GM12864 (cell line): Measurements from ENCODE around the gene LRRC63.
"Not testable (repeated sequence)": the region's sequence is repeated elsewhere in the genome, so short reads cannot be mapped to it uniquely, and the experiment has no call there.

Experiments used
- DNase-seq: peaks from one replicate; pipeline ENCODE4 v3.0.0-alpha.2; 2011; ENCODE audit warnings: low read depth
- H3K4me3 ChIP-seq: 2 replicates; pipeline ENCODE4 v1.5.1; 2011; ENCODE audit warnings: mild to moderate bottlenecking, low read depth, low read length, control low read depth
- TF ChIP-seq, protein P1 (sequence below): IDR thresholded peaks from 2 replicates; pipeline ENCODE4 v1.5.1; 2011; ENCODE audit warnings: low read depth, mild to moderate bottlenecking, moderate library complexity, low read length, control low read depth, inconsistent platforms; ENCODE audit errors: missing control alignments

The LRRC63 gene

DNA sequence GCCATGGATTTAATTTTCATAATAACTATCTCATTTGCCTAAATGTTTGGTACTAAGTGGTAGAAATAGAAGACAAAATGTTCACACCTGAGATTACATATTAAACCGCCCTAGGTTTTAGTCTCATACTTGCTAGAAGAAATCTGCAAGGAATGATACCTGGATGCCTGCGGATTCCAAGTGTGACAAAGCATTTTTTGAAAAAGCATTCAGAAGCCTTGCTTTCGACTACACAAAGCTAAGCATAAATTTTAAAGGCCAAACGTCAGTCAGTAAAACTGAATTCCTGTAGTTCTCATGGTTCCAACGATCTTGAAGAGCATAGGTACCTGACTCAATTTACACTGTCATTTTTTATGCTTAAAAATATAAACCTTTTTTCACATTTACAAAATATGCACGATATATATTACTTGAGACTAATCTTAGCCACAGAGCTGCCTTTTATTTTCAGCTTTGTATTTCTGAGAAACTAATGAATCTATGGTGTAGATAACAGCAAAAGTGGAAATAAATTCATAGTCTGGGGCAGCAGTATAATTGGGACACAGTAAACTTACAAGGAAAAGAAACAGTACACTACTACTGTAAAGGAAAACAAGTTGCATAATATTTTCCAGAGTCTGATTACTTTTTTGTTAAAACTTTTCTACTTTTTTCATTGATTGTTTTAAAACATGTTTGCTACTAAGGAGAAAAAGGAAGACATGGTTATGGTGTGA, 1.2 kb upstream of the LRRC63 start:
- no peak overlapping the region; the same call in 1 of the 2 replicates for H3K4me3 ChIP-seq
- TF ChIP-seq, protein P1, sequence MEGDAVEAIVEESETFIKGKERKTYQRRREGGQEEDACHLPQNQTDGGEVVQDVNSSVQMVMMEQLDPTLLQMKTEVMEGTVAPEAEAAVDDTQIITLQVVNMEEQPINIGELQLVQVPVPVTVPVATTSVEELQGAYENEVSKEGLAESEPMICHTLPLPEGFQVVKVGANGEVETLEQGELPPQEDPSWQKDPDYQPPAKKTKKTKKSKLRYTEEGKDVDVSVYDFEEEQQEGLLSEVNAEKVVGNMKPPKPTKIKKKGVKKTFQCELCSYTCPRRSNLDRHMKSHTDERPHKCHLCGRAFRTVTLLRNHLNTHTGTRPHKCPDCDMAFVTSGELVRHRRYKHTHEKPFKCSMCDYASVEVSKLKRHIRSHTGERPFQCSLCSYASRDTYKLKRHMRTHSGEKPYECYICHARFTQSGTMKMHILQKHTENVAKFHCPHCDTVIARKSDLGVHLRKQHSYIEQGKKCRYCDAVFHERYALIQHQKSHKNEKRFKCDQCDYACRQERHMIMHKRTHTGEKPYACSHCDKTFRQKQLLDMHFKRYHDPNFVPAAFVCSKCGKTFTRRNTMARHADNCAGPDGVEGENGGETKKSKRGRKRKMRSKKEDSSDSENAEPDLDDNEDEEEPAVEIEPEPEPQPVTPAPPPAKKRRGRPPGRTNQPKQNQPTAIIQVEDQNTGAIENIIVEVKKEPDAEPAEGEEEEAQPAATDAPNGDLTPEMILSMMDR: no peak
- no peak for DNase-seq

GRCh38 chr13:46211116-46211482, 629 bp upstream of the LRRC63 start:
- H3K4me3 ChIP-seq: peak overlapping the region; percentile 62
- TF ChIP-seq, protein P1: no peak
- no peak for DNase-seq

DNA sequence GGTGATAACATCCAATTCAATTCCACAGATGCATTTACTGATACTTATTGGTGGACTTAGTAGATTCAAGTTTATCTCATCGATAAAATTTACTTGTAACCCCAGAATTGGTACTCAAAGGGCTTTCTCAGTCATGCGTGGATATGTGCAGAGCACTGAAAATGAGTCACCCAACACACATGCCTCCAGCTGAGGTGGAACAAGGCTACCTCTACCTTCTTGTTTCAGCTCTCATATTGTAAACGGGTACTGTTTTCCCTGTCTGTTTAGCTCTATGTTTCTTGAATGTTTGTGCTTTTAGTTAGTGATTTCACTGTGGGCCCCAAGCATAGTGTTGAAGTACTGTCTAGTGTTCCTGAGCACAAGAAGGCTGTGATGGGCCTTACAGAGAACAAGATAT, 1.5 kb downstream of the LRRC63 start:
- TF ChIP-seq, protein P1: no peak
- DNase-seq: no peak
- H3K4me3 ChIP-seq: no peak overlapping the region

DNA sequence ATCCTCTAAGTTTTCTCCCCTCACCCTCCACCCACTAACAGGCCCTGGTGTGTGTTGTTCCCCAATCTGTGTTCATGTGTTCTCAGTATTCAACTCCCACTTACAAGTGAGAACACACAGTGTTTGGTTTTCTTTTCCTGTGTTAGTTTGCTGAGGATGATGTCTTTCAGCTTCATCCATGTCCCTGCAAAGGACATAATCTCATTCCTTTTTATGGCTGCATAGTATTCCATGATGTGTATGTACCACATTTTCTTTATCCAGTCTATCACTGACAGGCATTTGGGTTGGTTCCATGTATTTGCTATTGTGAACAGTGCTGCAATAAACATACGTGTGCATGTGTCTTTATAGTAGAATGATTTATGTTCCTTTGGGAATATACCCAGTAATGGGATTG, 3.0 kb downstream of the LRRC63 start:
- not testable (repeated sequence) for DNase-seq, H3K4me3 ChIP-seq

DNA sequence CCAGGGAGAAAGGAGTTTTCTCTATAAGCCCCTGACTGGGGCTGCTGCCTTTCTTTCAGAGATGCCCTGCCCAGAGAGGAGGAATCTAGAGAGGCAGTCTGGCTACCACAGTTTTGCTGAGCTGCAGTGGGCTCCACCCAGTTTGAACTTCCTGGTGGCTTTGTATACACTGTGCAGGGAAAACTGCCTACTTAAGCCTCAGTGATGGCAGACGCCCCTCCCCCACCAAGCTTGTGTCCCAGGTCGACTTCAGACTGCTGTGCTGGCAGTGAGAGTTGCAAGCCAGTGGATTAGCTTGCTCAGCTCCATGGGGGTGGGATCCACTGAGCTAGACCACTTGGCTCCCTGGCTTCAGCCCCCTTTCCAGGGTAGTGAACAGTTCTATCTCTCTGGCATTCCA, 8.5 kb downstream of the LRRC63 start:
- not testable (repeated sequence) for DNase-seq, H3K4me3 ChIP-seq

DNA sequence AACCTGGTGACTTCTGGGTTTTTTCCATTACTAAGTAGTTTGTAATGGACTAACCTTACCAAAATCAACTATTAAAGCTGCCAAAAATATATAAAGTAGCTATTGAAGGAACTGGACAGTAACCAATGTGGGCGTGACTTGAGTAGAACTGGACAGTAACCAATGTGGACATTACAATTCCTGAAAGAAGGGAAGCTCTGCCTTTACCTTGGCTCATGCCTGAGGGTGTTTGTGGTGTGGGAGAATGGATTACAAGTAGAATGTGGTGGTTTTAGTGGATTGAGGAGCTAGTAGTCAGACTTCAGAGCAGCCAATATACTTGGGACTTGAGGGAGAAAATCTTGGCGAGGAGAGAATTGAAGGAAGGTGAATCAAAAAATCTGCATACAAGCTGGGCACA, 17.5 kb downstream of the LRRC63 start:
- TF ChIP-seq, protein P1: no peak
- no peak for DNase-seq

GRCh38 chr13:46232281-46232680, 20.6 kb downstream of the LRRC63 start:
- DNase-seq: no peak
- TF ChIP-seq, protein P1: no peak

More for the DNA sequence above, 17.5 kb downstream of the LRRC63 start:
- H3K4me3 ChIP-seq: no peak overlapping the region

DNA sequence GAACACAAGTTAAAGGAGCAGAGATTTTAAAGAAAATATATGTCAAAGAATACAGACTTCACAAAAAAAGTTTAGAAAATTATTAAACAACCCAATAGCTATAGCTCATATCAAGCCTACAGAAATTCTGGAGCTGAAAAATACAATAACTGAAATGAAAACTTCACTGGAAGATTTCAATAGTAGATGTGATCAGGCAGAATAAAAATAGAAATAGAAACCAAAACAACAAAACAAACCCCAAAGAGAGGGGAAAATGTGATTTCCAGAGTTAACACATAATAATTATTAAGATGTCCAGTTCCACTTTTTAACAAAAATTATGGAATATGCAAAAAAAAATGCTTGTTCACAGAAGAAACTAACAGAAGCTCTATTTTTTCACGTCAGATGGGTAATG, 23.6 kb downstream of the LRRC63 start:
- TF ChIP-seq, protein P1: no peak
- no peak overlapping the region for H3K4me3 ChIP-seq
- DNase-seq: no peak

More at GRCh38 chr13:46232281-46232680, 20.6 kb downstream of the LRRC63 start:
- H3K4me3 ChIP-seq: no peak overlapping the region
